ENCODE measurements around the gene JADE3. TPM values are rescaled to one million over a fixed set of nuclear protein-coding genes. Genes with fewer than 3 reads are reported as not detected.

Gene JADE3
- total RNA-seq, 2 donors from 2014 or later = 7.0 to 7.4 TPM

DNA sequence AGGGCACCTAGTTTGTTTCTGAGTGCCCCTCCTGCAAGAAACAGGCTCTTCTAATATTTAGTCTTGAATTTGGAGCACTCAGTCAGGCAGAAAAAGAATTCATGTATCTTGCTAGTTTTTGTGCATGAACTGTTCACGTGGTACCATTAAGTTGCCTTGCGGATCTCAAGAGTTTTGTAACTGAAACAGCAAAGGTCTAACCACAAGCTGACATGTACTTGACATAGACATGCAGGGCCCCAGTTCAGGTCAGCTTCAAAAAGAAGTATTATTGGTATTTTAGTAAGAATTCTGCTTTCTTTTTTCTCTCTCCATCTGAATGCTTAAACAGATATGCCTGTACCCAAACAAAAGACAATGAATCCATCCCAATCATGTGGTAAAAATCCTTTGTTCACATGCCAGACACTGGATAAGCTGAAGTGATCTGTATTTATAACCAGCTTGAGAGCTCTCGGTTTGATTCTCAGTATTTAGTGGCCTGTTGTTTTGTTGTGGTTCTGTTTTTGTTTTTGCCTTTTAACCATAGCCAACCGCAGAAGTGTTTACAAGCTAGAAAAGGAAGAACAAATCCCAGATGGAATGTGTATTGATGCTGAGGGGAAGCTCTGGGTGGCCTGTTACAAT, 179.0 kb downstream of the JADE3 start:
- DNase-seq = no peak
- no peak for ATAC-seq
- intact Hi-C loops (cut with DNase I, micrococcal nuclease) = no loop called here

DNA sequence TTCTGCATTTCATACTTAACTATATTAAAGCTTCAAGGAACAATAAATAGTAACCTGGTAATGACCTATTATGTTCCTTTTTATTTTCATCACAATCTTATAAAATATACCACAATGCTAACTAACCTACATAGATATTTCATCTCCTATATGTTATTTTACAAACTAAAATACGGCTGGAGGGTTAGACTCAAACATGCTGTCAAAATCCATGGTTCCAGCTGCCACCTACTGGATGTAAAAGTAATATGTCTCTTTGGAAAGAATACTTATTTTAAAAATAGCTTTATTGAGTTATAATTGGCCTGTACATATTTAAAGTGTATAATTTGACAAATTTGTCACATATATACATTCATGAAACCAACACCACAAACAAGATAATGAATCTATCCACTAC, 181.0 kb downstream of the JADE3 start:
- ATAC-seq = no peak
- DNase-seq = no peak
- intact Hi-C loops (cut with DNase I, micrococcal nuclease) = no loop called here

DNA sequence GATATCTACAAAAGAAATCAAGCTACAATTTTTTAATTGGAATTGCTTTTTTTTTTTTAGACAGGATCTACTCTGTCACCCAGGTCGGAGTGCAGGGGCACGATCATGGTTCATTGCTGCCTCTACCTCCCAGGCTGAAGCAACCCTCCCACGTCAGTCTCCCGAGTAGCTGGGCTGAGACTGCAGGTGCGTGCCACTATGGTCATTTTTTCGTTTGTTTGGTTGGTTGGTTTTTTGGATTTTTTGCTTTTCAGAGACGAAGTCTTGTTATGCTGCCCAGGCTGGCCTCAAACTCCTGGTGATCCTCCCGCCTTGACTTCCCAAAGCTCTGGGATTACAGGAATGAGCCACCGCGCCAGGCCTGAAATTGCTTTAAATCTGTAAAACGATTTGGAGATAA, 181.6 kb downstream of the JADE3 start:
- intact Hi-C loops (cut with DNase I, micrococcal nuclease) = no loop called here
- ATAC-seq = no peak
- no peak for DNase-seq

DNA sequence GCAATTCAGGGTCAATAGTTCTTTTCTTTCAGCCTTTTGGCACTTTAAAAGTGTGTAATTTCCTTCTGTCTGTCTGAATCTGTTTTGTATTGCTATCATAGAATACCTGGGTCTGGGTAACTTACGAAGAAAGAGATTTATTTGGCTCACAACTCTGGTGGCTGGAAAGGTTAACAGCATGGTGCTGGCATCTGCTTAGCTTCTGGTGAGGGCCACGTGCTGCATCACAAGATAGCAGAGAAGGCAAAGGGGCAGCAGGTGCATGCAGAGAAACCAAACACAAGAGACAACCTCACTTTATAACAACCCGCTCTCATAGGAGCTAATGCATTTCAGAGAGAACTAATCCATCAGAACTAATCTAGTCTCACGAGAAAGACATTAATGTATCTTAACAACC, 184.8 kb downstream of the JADE3 start:
- ATAC-seq (no peak), DNase-seq (no peak)
- intact Hi-C loops (cut with DNase I, micrococcal nuclease) = no loop called here

DNA sequence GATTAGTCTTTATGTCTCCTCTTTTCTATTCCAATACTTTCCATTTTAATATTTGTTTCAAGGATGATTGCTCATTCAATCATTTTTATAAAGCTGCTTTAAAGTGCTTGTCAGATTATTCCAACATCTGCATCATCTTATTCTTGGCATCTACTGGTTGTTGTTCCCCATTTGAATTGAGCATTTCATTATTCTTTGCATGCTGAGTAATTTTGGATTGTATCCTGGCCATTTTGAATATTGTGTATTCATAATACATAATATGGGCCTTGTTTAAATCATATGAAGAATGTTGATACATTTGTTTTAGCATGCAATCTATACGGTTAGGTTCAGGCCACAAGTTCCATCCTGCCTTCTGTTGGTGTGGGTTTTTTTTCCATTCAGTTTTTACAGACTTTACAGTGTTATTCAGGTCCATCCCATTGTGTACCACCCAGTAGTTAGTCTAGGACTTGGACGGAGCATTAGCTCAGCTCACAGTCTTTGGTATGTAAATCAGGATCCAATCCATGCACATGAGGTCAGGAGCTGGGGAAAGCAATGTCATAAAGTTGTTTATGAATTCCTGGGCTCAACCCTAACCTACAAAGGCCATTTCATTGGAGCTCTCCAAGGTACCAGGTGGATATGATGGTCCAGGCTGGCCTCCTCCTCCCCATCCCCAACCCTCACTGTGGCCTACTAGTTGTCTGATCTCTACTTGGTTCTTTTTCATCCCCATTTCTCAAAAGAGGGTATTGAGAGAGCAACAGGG, 186.3 kb downstream of the JADE3 start:
- DNase-seq (no peak), ATAC-seq (no peak)
- intact Hi-C loops (cut with DNase I, micrococcal nuclease) = no loop called here

DNA sequence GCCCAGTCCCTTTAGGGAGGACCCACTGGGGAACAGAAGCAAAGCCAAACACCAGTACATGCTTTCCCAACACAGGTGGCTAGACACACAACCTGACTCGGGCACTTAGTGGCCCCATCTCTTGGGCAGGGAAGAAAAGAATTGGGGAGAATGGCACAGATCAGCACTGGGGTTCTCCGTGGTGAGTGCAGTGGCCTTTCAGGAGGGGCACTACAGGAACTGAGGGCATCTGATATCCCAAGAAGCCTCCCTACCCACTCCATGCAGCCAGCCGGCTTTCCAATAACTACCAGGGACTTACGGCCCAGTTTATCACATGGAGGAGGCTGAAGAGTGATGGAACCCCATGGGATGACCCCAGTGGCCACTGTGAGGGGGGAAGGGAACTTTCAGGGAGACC, 189.0 kb downstream of the JADE3 start:
- no peak for ATAC-seq
- DNase-seq = no peak
- intact Hi-C loops (cut with DNase I, micrococcal nuclease) = no loop called here

Other genes starting within 250 kb of the JADE3 start
- gene SLC9A7, start 153.3 kb upstream of the JADE3 start, total RNA-seq = 1 to 10 TPM in 1 of 2 donors, under 1 TPM in 1; 0.95 to 1.9 TPM
- 10 to 100 TPM; 16.2 to 18.0 TPM for gene RP2, start 75.4 kb upstream of the JADE3 start, total RNA-seq
- gene RGN, start 166.0 kb downstream of the JADE3 start, total RNA-seq = under 1 TPM; 0.34 to 0.59 TPM
- gene NDUFB11, start 232.3 kb downstream of the JADE3 start, total RNA-seq = 10 to 100 TPM; 75.9 to 83.0 TPM
- gene RBM10, start 232.8 kb downstream of the JADE3 start, total RNA-seq = 10 to 100 TPM; 30.6 to 35.7 TPM